ENCODE results near the gene CAMLG. TPM values are rescaled to one million over a fixed set of nuclear protein-coding genes. Genes with fewer than 3 reads are reported as not detected.

The CAMLG gene
- total RNA-seq, 1 experiment from 2014 or later: 38.8 TPM

- POLR2A ChIA-PET (ENCODE audit: low non-redundant PET): no interaction called here
Observed at GRCh38 chr5:134792286-134792685, 53.9 kb downstream of the CAMLG start.

DNA sequence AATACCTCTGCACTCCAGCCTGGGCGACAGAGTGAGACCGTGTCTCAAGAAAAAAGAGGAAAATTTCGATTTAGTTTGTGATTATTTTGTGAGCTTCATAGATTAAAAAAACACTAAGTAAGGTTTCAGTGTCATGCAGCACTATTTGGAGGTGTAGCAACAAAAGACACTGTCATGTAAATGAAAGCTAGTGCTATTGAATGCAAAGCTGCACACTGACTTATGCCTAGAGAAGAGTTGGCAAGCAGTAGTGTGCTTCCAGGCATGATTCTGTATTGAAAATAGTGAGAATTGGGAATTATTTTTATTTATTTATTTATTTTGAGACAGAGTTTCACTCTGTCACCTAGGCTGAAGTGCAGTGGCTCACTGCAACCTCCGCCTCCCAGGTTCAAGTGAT, 54.8 kb downstream of the CAMLG start:
- DNase-seq (ENCODE audit: low spot score): no peak
- Histone ChIP-seq H3K36me3 (ENCODE audit: insufficient read depth, low read length, poor library complexity, severe bottlenecking) (peaks cover 72% of the 10 kb centered on the region), H3K27ac (ENCODE audit: low read depth, low read length, poor library complexity, severe bottlenecking) (no peak overlapping the region), H3K9me3 (ENCODE audit: low read depth, low read length, poor library complexity, severe bottlenecking) (no peaks in the 10 kb centered on the region), H3K27me3 (replicated peaks; ENCODE audit: insufficient read depth, low read depth, low read length, poor library complexity) (no peaks in the 10 kb centered on the region), H3K4me3 (ENCODE audit: low read depth, low read length, poor library complexity, severe bottlenecking) (no peak overlapping the region), H3K4me1 (ENCODE audit: insufficient read depth, low read length, poor library complexity, severe bottlenecking) (no peaks in the 10 kb centered on the region)
- TF ChIP-seq EZH2 (IDR thresholded peaks at IDR 0.05; ENCODE audit: borderline replicate concordance, low read depth, low read length, poor library complexity, severe bottlenecking): no peak
- TF ChIP-seq CTCF (conservative IDR thresholded peaks at IDR 0.05; ENCODE audit: low read depth, low read length): no peak
- no TSS peak for BruUV-seq (replicated peaks)
- POLR2A ChIA-PET (ENCODE audit: low non-redundant PET): no interaction called here
- intact Hi-C loops (cut with micrococcal nuclease; ENCODE audit: unreplicated experiment): no loop called here
- CTCF ChIA-PET: no interaction called here

More at GRCh38 chr5:134792286-134792685, 53.9 kb downstream of the CAMLG start:
- Histone ChIP-seq H3K4me1 (ENCODE audit: insufficient read depth, low read length, poor library complexity, severe bottlenecking) (no peaks in the 10 kb centered on the region), H3K36me3 (ENCODE audit: insufficient read depth, low read length, poor library complexity, severe bottlenecking) (peaks cover 74% of the 10 kb centered on the region), H3K4me3 (ENCODE audit: low read depth, low read length, poor library complexity, severe bottlenecking) (no peak overlapping the region), H3K27me3 (replicated peaks; ENCODE audit: insufficient read depth, low read depth, low read length, poor library complexity) (no peaks in the 10 kb centered on the region), H3K9me3 (ENCODE audit: low read depth, low read length, poor library complexity, severe bottlenecking) (no peaks in the 10 kb centered on the region), H3K27ac (ENCODE audit: low read depth, low read length, poor library complexity, severe bottlenecking) (no peak overlapping the region)
- CTCF ChIA-PET: no interaction called here
- intact Hi-C loops (cut with micrococcal nuclease; ENCODE audit: unreplicated experiment): no loop called here
- no peak for DNase-seq (ENCODE audit: low spot score)
- TF ChIP-seq CTCF (conservative IDR thresholded peaks at IDR 0.05; ENCODE audit: low read depth, low read length) (no peak), EZH2 (IDR thresholded peaks at IDR 0.05; ENCODE audit: borderline replicate concordance, low read depth, low read length, poor library complexity, severe bottlenecking) (no peak)
- no TSS peak for BruUV-seq (replicated peaks)

GRCh38 chr5:134794082-134794481, 55.7 kb downstream of the CAMLG start:
- no peak for DNase-seq (ENCODE audit: low spot score)
- ChIA-PET CTCF (no interaction called here), POLR2A (ENCODE audit: low non-redundant PET) (no interaction called here)

More at GRCh38 chr5:134794082-134794481, 55.7 kb downstream of the CAMLG start:
- Histone ChIP-seq H3K27ac (ENCODE audit: low read depth, low read length, poor library complexity, severe bottlenecking) (peak overlapping the region; percentile 4), H3K27me3 (replicated peaks; ENCODE audit: insufficient read depth, low read depth, low read length, poor library complexity) (no peaks in the 10 kb centered on the region), H3K4me3 (ENCODE audit: low read depth, low read length, poor library complexity, severe bottlenecking) (no peak overlapping the region), H3K36me3 (ENCODE audit: insufficient read depth, low read length, poor library complexity, severe bottlenecking) (peaks cover 74% of the 10 kb centered on the region), H3K4me1 (ENCODE audit: insufficient read depth, low read length, poor library complexity, severe bottlenecking) (no peaks in the 10 kb centered on the region), H3K9me3 (ENCODE audit: low read depth, low read length, poor library complexity, severe bottlenecking) (no peaks in the 10 kb centered on the region)
- intact Hi-C loops (cut with micrococcal nuclease; ENCODE audit: unreplicated experiment): no loop called here
- no TSS peak for BruUV-seq (replicated peaks)
- no peak for TF ChIP-seq CTCF (conservative IDR thresholded peaks at IDR 0.05; ENCODE audit: low read depth, low read length)
- no peak for TF ChIP-seq EZH2 (IDR thresholded peaks at IDR 0.05; ENCODE audit: borderline replicate concordance, low read depth, low read length, poor library complexity, severe bottlenecking)

Data from A673 (cell line).